Tracheal epithelial cell (primary cell): ENCODE results near the gene THBD. TPM values are rescaled to one million over a fixed set of nuclear protein-coding genes. Genes with fewer than 3 reads are reported as not detected.

Source experiments
- total RNA-seq: library from RNA; depleted of rRNA; stranded (reverse); fragments of >200 nt; gene quantifications from 2 replicates; pipeline ENCODE4 v1.2.1, GENCODE V29; 2014

THBD gene, protein sequence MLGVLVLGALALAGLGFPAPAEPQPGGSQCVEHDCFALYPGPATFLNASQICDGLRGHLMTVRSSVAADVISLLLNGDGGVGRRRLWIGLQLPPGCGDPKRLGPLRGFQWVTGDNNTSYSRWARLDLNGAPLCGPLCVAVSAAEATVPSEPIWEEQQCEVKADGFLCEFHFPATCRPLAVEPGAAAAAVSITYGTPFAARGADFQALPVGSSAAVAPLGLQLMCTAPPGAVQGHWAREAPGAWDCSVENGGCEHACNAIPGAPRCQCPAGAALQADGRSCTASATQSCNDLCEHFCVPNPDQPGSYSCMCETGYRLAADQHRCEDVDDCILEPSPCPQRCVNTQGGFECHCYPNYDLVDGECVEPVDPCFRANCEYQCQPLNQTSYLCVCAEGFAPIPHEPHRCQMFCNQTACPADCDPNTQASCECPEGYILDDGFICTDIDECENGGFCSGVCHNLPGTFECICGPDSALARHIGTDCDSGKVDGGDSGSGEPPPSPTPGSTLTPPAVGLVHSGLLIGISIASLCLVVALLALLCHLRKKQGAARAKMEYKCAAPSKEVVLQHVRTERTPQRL
- 51.6 and 59.9 TPM in 2 replicates for total RNA-seq

DNA sequence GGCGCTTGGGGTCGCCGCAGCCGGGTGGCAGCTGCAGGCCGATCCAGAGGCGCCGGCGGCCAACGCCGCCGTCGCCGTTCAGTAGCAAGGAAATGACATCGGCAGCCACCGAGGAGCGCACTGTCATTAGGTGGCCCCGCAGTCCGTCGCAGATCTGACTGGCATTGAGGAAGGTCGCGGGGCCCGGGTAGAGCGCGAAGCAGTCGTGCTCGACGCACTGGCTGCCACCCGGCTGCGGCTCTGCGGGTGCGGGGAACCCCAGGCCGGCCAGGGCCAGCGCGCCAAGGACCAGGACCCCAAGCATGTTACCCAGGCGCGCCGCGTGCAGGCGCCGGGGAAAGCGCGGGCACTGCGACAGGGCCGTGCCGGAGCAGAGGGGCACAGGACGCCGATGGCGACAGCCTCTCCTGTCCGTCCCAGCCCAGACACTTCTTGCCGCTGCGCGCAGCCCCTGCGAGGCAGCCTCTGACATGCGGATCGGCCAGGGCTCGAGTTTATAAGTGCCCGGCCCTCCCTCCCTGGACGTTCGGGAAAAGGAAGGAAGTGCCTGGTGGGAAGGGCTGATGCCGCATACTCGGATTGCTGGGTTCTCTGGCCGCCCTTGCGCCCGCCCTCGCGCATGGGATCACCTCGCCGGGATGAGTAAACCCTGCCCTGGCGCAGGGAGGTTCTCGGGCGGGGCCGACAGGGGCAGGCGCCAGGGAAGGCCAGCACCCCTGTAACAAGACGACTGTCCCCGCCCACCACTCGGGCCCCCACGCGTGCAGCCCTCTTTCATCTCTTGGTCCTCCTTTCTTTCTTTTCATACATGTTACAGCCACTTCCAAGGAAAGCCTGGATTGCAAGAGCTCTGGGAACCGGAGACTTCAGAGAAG is at the start of gene THBD:
TSS of gene THBD (minus strand) at position 472 of the 875 bp plus-strand sequence. CDS start at position 304, 168 bp downstream.

DNA sequence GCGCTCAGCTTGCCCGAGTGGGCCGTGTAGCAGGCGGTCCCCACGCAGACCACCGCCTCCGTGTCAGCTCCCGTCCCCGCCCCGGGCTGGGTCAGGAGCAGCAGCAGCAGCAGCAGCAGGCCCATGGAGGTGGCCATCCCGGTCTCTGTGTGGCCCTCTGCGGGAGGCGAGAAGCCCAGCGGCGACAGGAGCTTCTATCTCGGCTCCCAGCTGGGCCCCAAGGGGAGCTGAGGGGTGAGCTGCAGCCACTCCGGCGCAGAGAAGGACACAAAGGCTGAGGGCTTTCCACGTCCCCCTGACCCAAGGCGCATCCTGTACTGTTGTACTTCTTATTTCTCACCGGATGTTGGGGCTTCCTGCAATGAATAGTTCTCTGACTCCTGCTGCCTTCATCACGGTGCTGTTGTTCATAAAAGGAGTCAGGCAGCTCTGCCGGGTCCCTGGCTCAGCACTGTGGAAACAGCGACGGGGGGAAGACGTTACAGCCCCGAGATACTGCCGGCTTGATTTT is 36.6 kb upstream of the THBD start, which contains the start of gene CD93:
TSS of gene CD93 (minus strand) at position 269 of the 511 bp plus-strand sequence. CDS start at position 137, 132 bp downstream.

DNA sequence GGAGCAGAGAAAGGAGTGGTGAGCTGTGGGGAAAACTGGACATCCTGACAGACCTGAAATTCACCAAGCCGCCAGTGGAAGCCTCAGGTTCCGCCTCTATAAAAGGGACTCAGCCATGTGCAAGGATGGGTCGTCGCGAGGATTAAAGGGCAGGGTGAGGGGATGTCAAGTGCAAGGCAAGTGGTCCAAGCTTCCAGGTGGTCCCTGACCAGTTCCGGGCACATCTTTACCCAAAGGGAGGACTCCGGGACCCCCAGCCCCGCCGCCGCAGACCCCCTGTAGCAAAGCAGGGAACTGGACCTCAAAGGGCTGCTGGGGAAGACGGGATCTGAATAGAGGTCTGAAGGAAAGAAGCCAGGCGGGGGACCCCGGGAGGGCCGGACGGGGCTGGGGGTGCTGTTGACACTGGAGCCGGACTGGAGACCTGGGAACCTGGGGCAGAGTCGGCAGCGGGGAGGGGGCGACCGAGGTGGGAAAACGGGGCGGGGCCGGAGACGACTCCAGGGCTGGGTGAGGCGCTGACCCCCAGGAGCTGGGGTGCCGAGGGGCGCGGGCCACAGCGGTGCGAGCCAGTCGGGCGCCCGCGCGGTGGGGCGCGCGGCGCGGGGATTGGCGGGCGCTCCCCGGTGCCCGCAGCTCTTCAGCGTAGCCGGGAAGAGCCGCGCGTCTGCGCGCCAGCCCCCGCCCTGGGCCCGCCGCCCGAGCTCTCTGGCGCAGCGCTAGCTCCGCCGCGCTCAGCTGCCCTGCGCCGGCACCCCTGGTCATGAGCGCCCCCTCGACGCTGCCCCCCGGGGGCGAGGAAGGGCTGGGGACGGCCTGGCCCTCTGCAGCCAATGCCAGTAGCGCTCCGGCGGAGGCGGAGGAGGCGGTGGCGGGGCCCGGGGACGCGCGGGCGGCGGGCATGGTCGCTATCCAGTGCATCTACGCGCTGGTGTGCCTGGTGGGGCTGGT is 14.5 kb downstream of the THBD start, which contains the start of gene SSTR4:
TSS of gene SSTR4 (plus strand) at position 592 of the 951 bp plus-strand sequence. CDS start at position 764, 172 bp downstream.

Other genes with a start within 250 kb of the THBD start
- gene SSTR4, start 14.4 kb downstream of the THBD start, total RNA-seq: not detected in 2 replicates
- 0.21 and 0.24 TPM in 2 replicates for gene CD93, start 36.7 kb upstream of the THBD start, total RNA-seq